Tibial nerve (tissue), 3 donors: ENCODE results near the gene BACH2.

Experiments used
- POLR2A ChIP-seq, 2 donors: fragments of 450-650 bp; IDR thresholded peaks; one replicate each; pipeline ENCODE4 v1.6.1; 2017; ENCODE audit warnings: antibody characterized with exemption in 2 of 2, mild to moderate bottlenecking in 2 of 2, moderate library complexity in 2 of 2
- TF ChIP-seq, protein P1 (sequence below), 5 experiments: fragments of 200-600 bp in 3 of 5; fragments of 450-650 bp in 2 of 5; sonication (generic) in 3 of 5; IDR thresholded peaks; one replicate each; pipeline ENCODE4 v1.5.1; 2016 to 2019; ENCODE audit warnings: antibody characterized with exemption in 5 of 5, mild to moderate bottlenecking in 3 of 5, moderate library complexity in 2 of 5

DNA sequence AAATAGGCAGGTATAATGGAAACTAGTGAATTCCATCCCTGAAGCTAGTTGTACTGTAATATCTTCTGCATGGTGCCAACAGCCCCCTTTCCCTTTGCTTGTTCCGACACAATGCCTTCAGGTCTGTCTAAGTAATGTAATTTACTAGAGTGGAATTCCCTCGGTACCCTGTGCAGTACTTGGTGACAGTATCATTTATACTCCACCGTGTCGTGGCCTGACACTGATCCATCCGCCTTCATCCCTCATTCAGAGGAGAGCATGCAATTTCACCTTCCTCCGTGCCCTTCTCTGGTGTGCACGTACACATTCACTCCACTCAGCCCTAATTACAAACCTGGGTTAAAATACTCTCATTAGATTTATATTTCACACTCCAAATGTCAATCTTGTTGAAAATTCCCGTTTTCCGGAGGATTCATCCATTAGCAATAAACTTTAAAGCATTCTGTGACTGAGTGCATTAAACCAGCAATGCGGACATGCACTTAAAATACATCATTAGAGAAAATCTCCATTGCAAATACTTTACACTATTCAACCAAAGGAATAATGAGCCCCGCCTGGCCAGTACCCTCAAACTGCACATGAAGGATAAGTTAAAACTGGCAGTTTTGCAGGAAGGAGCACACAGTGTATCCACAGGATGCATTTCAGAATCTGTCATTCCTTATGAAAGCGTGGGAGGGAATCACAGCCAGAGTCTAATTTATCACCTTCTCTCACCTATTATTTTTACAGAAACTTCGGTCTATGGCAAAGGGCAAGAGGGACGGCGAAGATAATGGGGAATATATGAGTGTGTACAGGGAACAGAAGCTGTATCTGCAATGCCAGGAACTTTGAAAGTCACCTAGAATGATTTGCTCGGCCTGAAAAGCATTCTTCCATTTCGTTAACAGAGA lies 219.9 kb downstream of the BACH2 start:
- TF ChIP-seq, protein P1, sequence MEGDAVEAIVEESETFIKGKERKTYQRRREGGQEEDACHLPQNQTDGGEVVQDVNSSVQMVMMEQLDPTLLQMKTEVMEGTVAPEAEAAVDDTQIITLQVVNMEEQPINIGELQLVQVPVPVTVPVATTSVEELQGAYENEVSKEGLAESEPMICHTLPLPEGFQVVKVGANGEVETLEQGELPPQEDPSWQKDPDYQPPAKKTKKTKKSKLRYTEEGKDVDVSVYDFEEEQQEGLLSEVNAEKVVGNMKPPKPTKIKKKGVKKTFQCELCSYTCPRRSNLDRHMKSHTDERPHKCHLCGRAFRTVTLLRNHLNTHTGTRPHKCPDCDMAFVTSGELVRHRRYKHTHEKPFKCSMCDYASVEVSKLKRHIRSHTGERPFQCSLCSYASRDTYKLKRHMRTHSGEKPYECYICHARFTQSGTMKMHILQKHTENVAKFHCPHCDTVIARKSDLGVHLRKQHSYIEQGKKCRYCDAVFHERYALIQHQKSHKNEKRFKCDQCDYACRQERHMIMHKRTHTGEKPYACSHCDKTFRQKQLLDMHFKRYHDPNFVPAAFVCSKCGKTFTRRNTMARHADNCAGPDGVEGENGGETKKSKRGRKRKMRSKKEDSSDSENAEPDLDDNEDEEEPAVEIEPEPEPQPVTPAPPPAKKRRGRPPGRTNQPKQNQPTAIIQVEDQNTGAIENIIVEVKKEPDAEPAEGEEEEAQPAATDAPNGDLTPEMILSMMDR (IDR thresholded peaks at IDR 0.05) = no peak
- no peak for TF ChIP-seq POLR2A (IDR thresholded peaks at IDR 0.05)
